CD4-positive, alpha-beta T cell (primary cell): Measurements from ENCODE around the gene ST6GALNAC3. TPM values are rescaled to one million over a fixed set of nuclear protein-coding genes. Genes with fewer than 3 reads are reported as not detected.
"Not testable (repeated sequence)": the region's sequence is repeated elsewhere in the genome, so short reads cannot be mapped to it uniquely, and the experiment has no call there.

Source experiments
- ATAC-seq: fragments of 200-7000 bp; cut with Tn5 transposase; one replicate; pipeline ENCODE4 v1.10.0; 2022; ENCODE audit warnings: mild to moderate bottlenecking; ENCODE audit not compliant: poor library complexity
- CTCF ChIA-PET: fragments of 350-600 bp; sonication (Branson Sonifier 250); formaldehyde crosslinking; loops from one replicate; lab custom pipeline; 2021; ENCODE audit warnings: antibody characterized with exemption, inconsistent platforms; lab: Charles Lee
- POLR2A ChIA-PET: fragments of 350-600 bp; sonication (Branson Sonifier 250); formaldehyde crosslinking; loops from one replicate; lab custom pipeline; 2021; ENCODE audit warnings: antibody characterized with exemption, inconsistent platforms; lab: Charles Lee
- DNase-seq, 14 experiments: peaks; one replicate each; pipeline ENCODE4 v3.0.0-alpha.2; 2013 to 2020; ENCODE audit warnings: mixed read lengths in 2 of 14
- H3K27ac ChIP-seq, 2 donors: one replicate each; pipeline versions ENCODE4 v1.5.1 to v1.7.0; 2013; ENCODE audit warnings: low read length in 2 of 2, low read depth in 1 of 2, mild to moderate bottlenecking in 1 of 2
- H3K27me3 ChIP-seq, 2 experiments: 1 replicate in 1 of 2; 2 replicates in 1 of 2; pipeline versions ENCODE4 v1.6.1 to v1.7.0; 2013; ENCODE audit warnings: low read length in 2 of 2, control low read depth in 1 of 2, mild to moderate bottlenecking in 1 of 2, moderate library complexity in 1 of 2; ENCODE audit not compliant: insufficient read depth in 2 of 2, control insufficient read depth in 1 of 2
- H3K36me3 ChIP-seq: one replicate; pipeline ENCODE4 v1.6.1; 2013; ENCODE audit warnings: low read length, control low read depth; ENCODE audit not compliant: insufficient read depth
- H3K4me1 ChIP-seq: one replicate; pipeline ENCODE4 v1.6.1; 2013; ENCODE audit warnings: low read length, control low read depth; ENCODE audit not compliant: insufficient read depth
- H3K4me3 ChIP-seq: one replicate; pipeline ENCODE4 v1.5.1; 2013; ENCODE audit warnings: mild to moderate bottlenecking, low read length, moderate library complexity
- H3K9me3 ChIP-seq, 2 experiments: 1 replicate in 1 of 2; 2 replicates in 1 of 2; pipeline versions ENCODE4 v1.6.1 to v1.7.0; 2013; ENCODE audit warnings: low read length in 2 of 2, mild to moderate bottlenecking in 2 of 2, control low read depth in 1 of 2, moderate library complexity in 1 of 2; ENCODE audit not compliant: control insufficient read depth in 1 of 2, insufficient read depth in 1 of 2
- H3K27ac Mint-ChIP-seq: one replicate; pipeline ENCODE4 v1.8.0; 2020; ENCODE audit warnings: mixed read lengths
- H3K27me3 Mint-ChIP-seq: one replicate; pipeline ENCODE4 v1.8.0; 2021; ENCODE audit warnings: mixed read lengths
- H3K36me3 Mint-ChIP-seq: one replicate; pipeline ENCODE4 v1.8.0; 2021; ENCODE audit warnings: low read depth, mixed read lengths
- H3K4me1 Mint-ChIP-seq: one replicate; pipeline ENCODE4 v1.8.0; 2021; ENCODE audit warnings: low read depth, mixed read lengths
- H3K4me3 Mint-ChIP-seq: one replicate; pipeline ENCODE4 v1.8.0; 2020; ENCODE audit warnings: mild to moderate bottlenecking, mixed read lengths
- H3K9me3 Mint-ChIP-seq: one replicate; pipeline ENCODE4 v1.8.0; 2020; ENCODE audit warnings: mixed read lengths
- CTCF ChIP-seq: fragments of 200-600 bp; IDR thresholded peaks from one replicate; pipeline ENCODE4 v1.8.0; 2022; ENCODE audit warnings: antibody characterized with exemption, mild to moderate bottlenecking
- intact Hi-C, 2 experiments: fragments of 100-400 bp; cut with DNase I in 1 of 2; cut with micrococcal nuclease in 1 of 2; formaldehyde crosslinking; loops; one replicate each; pipeline versions ENCODE4 v1.15.1 to v1.9.0; 2023 to 2025; cut with DNase I, micrococcal nuclease
- total RNA-seq, 174 experiments: library from RNA in 2 of 174; stranded (reverse) in 2 of 174; gene quantifications; one replicate each; pipeline ENCODE4 v1.2.3 and lab custom pipeline; 2021 to 2026

The ST6GALNAC3 gene
- total RNA-seq, 2 experiments from 2014 or later, result 0.77 to 1.3 TPM

- ChIA-PET CTCF (no interaction called here), POLR2A (no interaction called here)
- H3K9me3 Mint-ChIP-seq, result no peaks in the 10 kb centered on the region
- Histone ChIP-seq H3K27ac (no peak overlapping the region), H3K4me1 (no peaks in the 10 kb centered on the region), H3K36me3 (no peaks in the 10 kb centered on the region), H3K27me3 (no peaks in the 10 kb centered on the region), H3K4me3 (no peak overlapping the region), H3K9me3 (no peaks in the 10 kb centered on the region)
- H3K36me3 Mint-ChIP-seq, result no peaks in the 10 kb centered on the region
- ATAC-seq, result no peak
- no peak for TF ChIP-seq CTCF
- no peak overlapping the region for H3K27ac Mint-ChIP-seq
- no peak overlapping the region for H3K4me3 Mint-ChIP-seq
- intact Hi-C loops, result loop anchor here in 1 of 2 experiments (5.0 kb wide), 1 partner anchor 59 kb away; no protein-coding TSS in a partner anchor
- DNase-seq, result no peak
- H3K4me1 Mint-ChIP-seq, result no peaks in the 10 kb centered on the region
- H3K27me3 Mint-ChIP-seq, result peaks cover 20% of the 10 kb centered on the region
Observed at GRCh38 chr1:76048219-76048618, 26.3 kb upstream of the ST6GALNAC3 start.

- no peaks in the 10 kb centered on the region for H3K9me3 ChIP-seq
- no peak overlapping the region for H3K4me3 ChIP-seq
- Mint-ChIP-seq H3K9me3 (no peaks in the 10 kb centered on the region), H3K4me3 (no peak overlapping the region), H3K27ac (no peak overlapping the region), H3K4me1 (no peaks in the 10 kb centered on the region), H3K27me3 (peaks cover 15% of the 10 kb centered on the region), H3K36me3 (no peaks in the 10 kb centered on the region)
- intact Hi-C loops, result loop anchor here in 1 of 2 experiments (5.0 kb wide), 1 partner anchor 58 kb away; no protein-coding TSS in a partner anchor
- no peak for DNase-seq
- ChIA-PET POLR2A (no interaction called here), CTCF (no interaction called here)
- no peaks in the 10 kb centered on the region for H3K36me3 ChIP-seq
- TF ChIP-seq CTCF, result no peak
- H3K27ac ChIP-seq, result no peak overlapping the region
- H3K27me3 ChIP-seq, result no peaks in the 10 kb centered on the region
- no peaks in the 10 kb centered on the region for H3K4me1 ChIP-seq
- ATAC-seq, result no peak
Observed at GRCh38 chr1:76048926-76049325, 25.6 kb upstream of the ST6GALNAC3 start.

- Mint-ChIP-seq H3K36me3 (no peaks in the 10 kb centered on the region), H3K4me1 (no peaks in the 10 kb centered on the region), H3K9me3 (no peaks in the 10 kb centered on the region), H3K27ac (no peak overlapping the region), H3K4me3 (no peak overlapping the region), H3K27me3 (peaks cover 10% of the 10 kb centered on the region)
- no peaks in the 10 kb centered on the region for H3K27me3 ChIP-seq
- no peak for TF ChIP-seq CTCF
- DNase-seq (no peak), ATAC-seq (no peak)
- no peak overlapping the region for H3K4me3 ChIP-seq
- H3K4me1 ChIP-seq, result no peaks in the 10 kb centered on the region
- intact Hi-C loops, result loop anchor here in 1 of 2 experiments (5.0 kb wide), 1 partner anchor 58 kb away; no protein-coding TSS in a partner anchor
- no peaks in the 10 kb centered on the region for H3K9me3 ChIP-seq
- POLR2A ChIA-PET, result no interaction called here
- CTCF ChIA-PET, result no interaction called here
- H3K27ac ChIP-seq, result no peak overlapping the region
- no peaks in the 10 kb centered on the region for H3K36me3 ChIP-seq
Observed at GRCh38 chr1:76049498-76049897, 25.0 kb upstream of the ST6GALNAC3 start.

- H3K36me3 Mint-ChIP-seq, H3K4me1 Mint-ChIP-seq, H3K4me1 ChIP-seq, CTCF ChIA-PET, H3K27ac ChIP-seq, H3K4me3 ChIP-seq, DNase-seq, POLR2A ChIA-PET, H3K27ac Mint-ChIP-seq, H3K27me3 ChIP-seq, intact Hi-C loops, H3K27me3 Mint-ChIP-seq, H3K36me3 ChIP-seq, H3K9me3 Mint-ChIP-seq, H3K9me3 ChIP-seq, ATAC-seq, H3K4me3 Mint-ChIP-seq: not testable (repeated sequence)
Observed at GRCh38 chr1:76050073-76050472, 24.5 kb upstream of the ST6GALNAC3 start.
